Osteoblast (primary cell): ENCODE data around the gene RPL31. TPM values are rescaled to one million over a fixed set of nuclear protein-coding genes. Genes with fewer than 3 reads are reported as not detected.

ENCODE experiments used
- DNase-seq: peaks from one replicate; pipeline ENCODE4 v3.0.0; 2011; ENCODE audit warnings: low spot score, mixed read lengths; ENCODE audit not compliant: insufficient read length; ENCODE audit errors: missing footprints
- H2AFZ ChIP-seq: 2 replicates; pipeline ENCODE4 v1.6.0; 2011; ENCODE audit warnings: mild to moderate bottlenecking, low read length
- H3K27ac ChIP-seq: 2 replicates; pipeline ENCODE4 v1.5.1; 2011; ENCODE audit warnings: mild to moderate bottlenecking, low read depth, low read length, moderate library complexity
- H3K27me3 ChIP-seq: 2 replicates; pipeline ENCODE4 v1.6.0; 2012; ENCODE audit warnings: mild to moderate bottlenecking, control low read depth, inconsistent platforms, low read length, moderate library complexity; ENCODE audit not compliant: insufficient read depth
- H3K36me3 ChIP-seq: 2 replicates; pipeline ENCODE4 v1.5.1; 2011; ENCODE audit warnings: mild to moderate bottlenecking, low read length, control low read depth, moderate library complexity; ENCODE audit not compliant: insufficient read depth
- H3K4me1 ChIP-seq: 2 replicates; pipeline ENCODE4 v1.5.1; 2011; ENCODE audit warnings: mild to moderate bottlenecking, low read length, control low read depth, moderate library complexity; ENCODE audit not compliant: insufficient read depth
- H3K4me2 ChIP-seq: 2 replicates; pipeline ENCODE4 v1.6.0; 2011; ENCODE audit warnings: mild to moderate bottlenecking, low read length; ENCODE audit not compliant: insufficient read depth
- H3K4me3 ChIP-seq: fragments of 200-600 bp; sonication (generic); 3 replicates; pipeline ENCODE4 v1.5.1; 2012; ENCODE audit warnings: mild to moderate bottlenecking, low read length, inconsistent platforms; ENCODE audit not compliant: insufficient read depth
- H3K79me2 ChIP-seq: 2 replicates; pipeline ENCODE4 v1.6.0; 2012; ENCODE audit warnings: mild to moderate bottlenecking, low read length, control low read depth, inconsistent platforms; ENCODE audit not compliant: insufficient read depth
- H3K9me3 ChIP-seq: 2 replicates; pipeline ENCODE4 v1.5.1; 2011; ENCODE audit warnings: low read depth, low read length, control low read depth
- H4K20me1 ChIP-seq: 2 replicates; pipeline ENCODE4 v1.6.0; 2012; ENCODE audit warnings: mild to moderate bottlenecking, low read length, control low read depth; ENCODE audit not compliant: insufficient read depth
- total RNA-seq: library from RNA; depleted of rRNA; stranded (reverse); fragments of >200 nt; gene quantifications from 2 replicates; pipeline ENCODE4 v1.2.3, GENCODE V29; 2012
- TF ChIP-seq, protein P1 (sequence below): IDR thresholded peaks from 2 replicates; pipeline ENCODE4 v1.5.1; 2011; ENCODE audit warnings: mild to moderate bottlenecking, low read depth, low read length, moderate library complexity; ENCODE audit errors: extremely low read depth

Gene RPL31
- total RNA-seq, 1 donor: 760 TPM

GRCh38 chr2:100999995-101000394, 2.1 kb upstream of the RPL31 start:
- Histone ChIP-seq H3K27ac (no peak overlapping the region), H3K9me3 (no peaks in the 10 kb centered on the region), H3K4me3 (no peak overlapping the region), H3K36me3 (peaks cover 23% of the 10 kb centered on the region), H3K4me1 (peaks cover 25% of the 10 kb centered on the region), H2AFZ (no peak overlapping the region), H3K4me2 (no peak overlapping the region), H4K20me1 (peaks cover 26% of the 10 kb centered on the region), H3K79me2 (peaks cover 29% of the 10 kb centered on the region), H3K27me3 (no peaks in the 10 kb centered on the region)
- TF ChIP-seq, protein P1, sequence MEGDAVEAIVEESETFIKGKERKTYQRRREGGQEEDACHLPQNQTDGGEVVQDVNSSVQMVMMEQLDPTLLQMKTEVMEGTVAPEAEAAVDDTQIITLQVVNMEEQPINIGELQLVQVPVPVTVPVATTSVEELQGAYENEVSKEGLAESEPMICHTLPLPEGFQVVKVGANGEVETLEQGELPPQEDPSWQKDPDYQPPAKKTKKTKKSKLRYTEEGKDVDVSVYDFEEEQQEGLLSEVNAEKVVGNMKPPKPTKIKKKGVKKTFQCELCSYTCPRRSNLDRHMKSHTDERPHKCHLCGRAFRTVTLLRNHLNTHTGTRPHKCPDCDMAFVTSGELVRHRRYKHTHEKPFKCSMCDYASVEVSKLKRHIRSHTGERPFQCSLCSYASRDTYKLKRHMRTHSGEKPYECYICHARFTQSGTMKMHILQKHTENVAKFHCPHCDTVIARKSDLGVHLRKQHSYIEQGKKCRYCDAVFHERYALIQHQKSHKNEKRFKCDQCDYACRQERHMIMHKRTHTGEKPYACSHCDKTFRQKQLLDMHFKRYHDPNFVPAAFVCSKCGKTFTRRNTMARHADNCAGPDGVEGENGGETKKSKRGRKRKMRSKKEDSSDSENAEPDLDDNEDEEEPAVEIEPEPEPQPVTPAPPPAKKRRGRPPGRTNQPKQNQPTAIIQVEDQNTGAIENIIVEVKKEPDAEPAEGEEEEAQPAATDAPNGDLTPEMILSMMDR: no peak
- DNase-seq: no peak

GRCh38 chr2:101002562-101003277, 631 bp downstream of the RPL31 start:
- TF ChIP-seq, protein P1: no peak
- peaks cover 36% of the 10 kb centered on the region for H4K20me1 ChIP-seq
- H3K79me2 ChIP-seq: peaks cover 36% of the 10 kb centered on the region
- peak overlapping the region; percentile 98 for H2AFZ ChIP-seq
- DNase-seq: no peak
- peak overlapping the region; percentile 93 for H3K27ac ChIP-seq
- no peaks in the 10 kb centered on the region for H3K27me3 ChIP-seq
- peaks cover 30% of the 10 kb centered on the region for H3K4me1 ChIP-seq
- peak overlapping the region; percentile 97 for H3K4me3 ChIP-seq
- peak overlapping the region; percentile 96 for H3K4me2 ChIP-seq
- H3K36me3 ChIP-seq: peaks cover 50% of the 10 kb centered on the region
- no peaks in the 10 kb centered on the region for H3K9me3 ChIP-seq

GRCh38 chr2:101003278-101003775, 1.2 kb downstream of the RPL31 start:
- Histone ChIP-seq H3K27ac (peak overlapping the region; percentile 93), H3K4me2 (peak overlapping the region; percentile 96), H3K79me2 (peaks cover 36% of the 10 kb centered on the region), H3K36me3 (peaks cover 56% of the 10 kb centered on the region), H3K27me3 (no peaks in the 10 kb centered on the region), H4K20me1 (peaks cover 36% of the 10 kb centered on the region), H3K9me3 (no peaks in the 10 kb centered on the region), H2AFZ (no peak overlapping the region), H3K4me3 (peak overlapping the region; percentile 97), H3K4me1 (peaks cover 30% of the 10 kb centered on the region)
- DNase-seq: no peak
- TF ChIP-seq, protein P1: no peak

DNA sequence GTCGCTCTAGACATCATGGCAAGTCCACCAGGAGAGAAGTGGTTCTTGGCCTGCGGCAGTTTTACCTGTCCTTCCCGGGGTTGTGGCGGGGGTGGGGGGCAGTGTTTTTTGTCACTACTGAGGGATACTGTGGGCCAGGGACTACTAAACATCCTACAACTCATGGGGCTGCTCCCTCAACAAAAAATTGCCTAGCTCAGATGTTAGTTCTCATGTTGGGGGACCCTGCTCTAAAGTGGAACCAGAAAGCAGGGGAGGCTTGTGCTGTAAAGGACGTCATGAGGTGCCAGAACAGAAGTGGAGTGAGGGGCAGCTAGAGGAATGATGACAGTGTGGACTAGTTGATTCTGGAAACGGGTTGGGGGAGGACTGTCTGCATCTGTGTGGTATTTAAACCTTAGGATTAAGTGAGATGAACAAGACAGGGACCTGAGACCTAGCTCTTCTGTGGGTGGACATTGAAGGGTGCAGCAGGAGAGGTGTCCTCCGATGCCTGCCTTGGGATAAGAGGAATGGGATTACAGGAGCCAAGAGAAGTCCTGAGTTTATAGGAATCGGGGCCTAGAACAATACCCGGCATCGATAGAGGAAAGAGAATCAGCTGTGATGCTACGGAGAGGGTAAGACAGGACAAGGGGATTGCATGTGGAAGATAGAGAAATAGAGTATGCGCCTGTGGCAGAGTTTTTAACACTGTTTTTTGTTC, 2.7 kb downstream of the RPL31 start:
- no peak overlapping the region for H2AFZ ChIP-seq
- peaks cover 62% of the 10 kb centered on the region for H3K36me3 ChIP-seq
- DNase-seq: no peak
- peaks cover 36% of the 10 kb centered on the region for H4K20me1 ChIP-seq
- peak overlapping the region; percentile 97 for H3K4me3 ChIP-seq
- no peaks in the 10 kb centered on the region for H3K9me3 ChIP-seq
- H3K27me3 ChIP-seq: no peaks in the 10 kb centered on the region
- TF ChIP-seq, protein P1: no peak
- H3K4me1 ChIP-seq: peaks cover 30% of the 10 kb centered on the region
- peak overlapping the region; percentile 96 for H3K4me2 ChIP-seq
- peaks cover 36% of the 10 kb centered on the region for H3K79me2 ChIP-seq
- peak overlapping the region; percentile 93 for H3K27ac ChIP-seq
